Chondrocyte (in vitro differentiated cells): ENCODE data around the gene SLCO3A1. TPM values are rescaled to one million over a fixed set of nuclear protein-coding genes. Genes with fewer than 3 reads are reported as not detected.

Experiments
- DNase-seq: peaks from one replicate; pipeline ENCODE4 v3.0.0; 2021; ENCODE audit warnings: mixed read lengths, low spot score
- H3K27ac Mint-ChIP-seq: one replicate; pipeline ENCODE4 v1.8.0; 2021; ENCODE audit warnings: mild to moderate bottlenecking, moderate library complexity, mixed read lengths; ENCODE audit not compliant: unreplicated experiment
- H3K27me3 Mint-ChIP-seq: 2 replicates; pipeline ENCODE4 v1.8.0; 2021; ENCODE audit warnings: low read depth, mixed read lengths
- H3K36me3 Mint-ChIP-seq: 2 replicates; pipeline ENCODE4 v1.8.0; 2021; ENCODE audit warnings: low read depth, mixed read lengths
- H3K4me1 Mint-ChIP-seq: 2 replicates; pipeline ENCODE4 v1.8.0; 2021; ENCODE audit warnings: low read depth, mild to moderate bottlenecking, mixed read lengths
- H3K4me3 Mint-ChIP-seq: one replicate; pipeline ENCODE4 v1.8.0; 2021; ENCODE audit warnings: mild to moderate bottlenecking, moderate library complexity, mixed read lengths; ENCODE audit not compliant: unreplicated experiment
- H3K9me3 Mint-ChIP-seq: 2 replicates; pipeline ENCODE4 v1.8.0; 2021; ENCODE audit warnings: low read depth, mixed read lengths
- CTCF ChIP-seq: fragments of 200-600 bp; sonication (generic); IDR thresholded peaks from 2 replicates; pipeline ENCODE4 v1.5.0; 2021; ENCODE audit warnings: antibody characterized with exemption, mild to moderate bottlenecking, moderate library complexity
- total RNA-seq: library from RNA; stranded (reverse); gene quantifications from 3 replicates; pipeline ENCODE4 v1.2.1, GENCODE V29; 2021

Gene SLCO3A1
- total RNA-seq, 1 donor from 2014 or later: 3.7 TPM

- H3K4me3 Mint-ChIP-seq: no peak overlapping the region
- peaks cover 3% of the 10 kb centered on the region for H3K27me3 Mint-ChIP-seq
- DNase-seq: no peak
- TF ChIP-seq CTCF: no peak
- peaks cover 14% of the 10 kb centered on the region for H3K4me1 Mint-ChIP-seq
- no peaks in the 10 kb centered on the region for H3K36me3 Mint-ChIP-seq
- no peaks in the 10 kb centered on the region for H3K9me3 Mint-ChIP-seq
- H3K27ac Mint-ChIP-seq: no peak overlapping the region
These were observed 307.6 kb downstream of the SLCO3A1 start for GRCh38 chr15:92161039-92161670.

GRCh38 chr15:92162657-92163056 is 309.1 kb downstream of the SLCO3A1 start:
- Mint-ChIP-seq H3K4me1 (peaks cover 16% of the 10 kb centered on the region), H3K27ac (no peak overlapping the region), H3K9me3 (no peaks in the 10 kb centered on the region), H3K36me3 (no peaks in the 10 kb centered on the region), H3K4me3 (no peak overlapping the region), H3K27me3 (peaks cover 3% of the 10 kb centered on the region)
- no peak for TF ChIP-seq CTCF
- DNase-seq: no peak

GRCh38 chr15:92163641-92164040 is 310.1 kb downstream of the SLCO3A1 start:
- peaks cover under 1% of the 10 kb centered on the region for H3K27me3 Mint-ChIP-seq
- no peaks in the 10 kb centered on the region for H3K36me3 Mint-ChIP-seq
- no peak overlapping the region for H3K4me3 Mint-ChIP-seq
- no peak overlapping the region for H3K27ac Mint-ChIP-seq
- no peak for TF ChIP-seq CTCF
- peaks cover 16% of the 10 kb centered on the region for H3K4me1 Mint-ChIP-seq
- H3K9me3 Mint-ChIP-seq: peaks cover 4% of the 10 kb centered on the region
- no peak for DNase-seq

GRCh38 chr15:92164327-92165000 is 311.0 kb downstream of the SLCO3A1 start:
- no peaks in the 10 kb centered on the region for H3K36me3 Mint-ChIP-seq
- no peaks in the 10 kb centered on the region for H3K27me3 Mint-ChIP-seq
- H3K27ac Mint-ChIP-seq: peak overlapping the region; percentile 37
- peaks cover 16% of the 10 kb centered on the region for H3K4me1 Mint-ChIP-seq
- no peak overlapping the region for H3K4me3 Mint-ChIP-seq
- peaks cover 4% of the 10 kb centered on the region for H3K9me3 Mint-ChIP-seq
- no peak for DNase-seq
- TF ChIP-seq CTCF: no peak

GRCh38 chr15:92165001-92165346 is 311.5 kb downstream of the SLCO3A1 start:
- H3K4me1 Mint-ChIP-seq: peaks cover 16% of the 10 kb centered on the region
- no peak for TF ChIP-seq CTCF
- H3K4me3 Mint-ChIP-seq: no peak overlapping the region
- H3K27me3 Mint-ChIP-seq: no peaks in the 10 kb centered on the region
- H3K36me3 Mint-ChIP-seq: no peaks in the 10 kb centered on the region
- DNase-seq: no peak
- H3K9me3 Mint-ChIP-seq: peaks cover 4% of the 10 kb centered on the region
- no peak overlapping the region for H3K27ac Mint-ChIP-seq
